ENCODE results near the gene CACNA1H.
"Not testable (repeated sequence)": the region's sequence is repeated elsewhere in the genome, so short reads cannot be mapped to it uniquely, and the experiment has no call there.

CACNA1H gene

GRCh38 chr16:1264345-1265089 lies 111.6 kb downstream of the CACNA1H start:
- Histone ChIP-seq H3K4me3 (ENCODE audit: low read depth in 1 of 2, low read length in 1 of 2) (no peak overlapping the region), H3K27ac (no peak overlapping the region), H3K27me3 (peaks cover 39% of the 10 kb centered on the region), H3K4me1 (ENCODE audit: control insufficient read depth in 1 of 2, insufficient read depth in 1 of 2, low read depth in 1 of 2, low read length in 1 of 2) (no peaks in the 10 kb centered on the region), H3K9me3 (no peaks in the 10 kb centered on the region), H3K36me3 (no peaks in the 10 kb centered on the region)
- TF ChIP-seq CTCF (IDR thresholded peaks at IDR 0.05), result no peak

- no peak for TF ChIP-seq CTCF (IDR thresholded peaks at IDR 0.05)
- Histone ChIP-seq H3K27ac (no peak overlapping the region), H3K4me1 (ENCODE audit: control insufficient read depth in 1 of 2, insufficient read depth in 1 of 2, low read depth in 1 of 2, low read length in 1 of 2) (no peaks in the 10 kb centered on the region), H3K27me3 (peaks cover 32% of the 10 kb centered on the region), H3K4me3 (ENCODE audit: low read depth in 1 of 2, low read length in 1 of 2) (no peak overlapping the region), H3K36me3 (no peaks in the 10 kb centered on the region), H3K9me3 (no peaks in the 10 kb centered on the region)
Observed at GRCh38 chr16:1265090-1265630, 112.3 kb downstream of the CACNA1H start.

DNA sequence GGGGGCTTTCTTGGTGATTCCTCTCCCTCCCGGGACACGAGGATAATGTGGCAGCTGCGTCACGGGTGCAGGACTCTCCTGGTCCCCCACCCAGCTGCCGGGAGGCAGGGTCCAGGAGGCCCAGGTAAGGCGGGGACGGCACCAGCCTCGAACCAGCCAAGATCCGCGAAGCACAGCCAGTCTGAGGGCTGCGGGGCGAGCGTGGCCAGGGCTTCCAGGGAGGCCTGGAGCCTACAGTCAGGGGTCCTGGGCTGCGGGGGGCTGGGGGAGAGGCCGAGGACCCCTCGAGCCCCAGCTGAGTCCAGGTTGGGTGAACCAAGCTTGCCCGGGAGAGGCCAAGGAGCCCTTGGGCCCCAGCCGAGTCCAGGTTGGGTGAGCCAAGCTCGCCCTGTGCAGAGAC lies 112.9 kb downstream of the CACNA1H start:
- Histone ChIP-seq H3K4me3 (ENCODE audit: low read depth in 1 of 2, low read length in 1 of 2) (no peak overlapping the region), H3K27ac (no peak overlapping the region), H3K9me3 (no peaks in the 10 kb centered on the region), H3K27me3 (peaks cover 26% of the 10 kb centered on the region), H3K4me1 (ENCODE audit: control insufficient read depth in 1 of 2, insufficient read depth in 1 of 2, low read depth in 1 of 2, low read length in 1 of 2) (no peaks in the 10 kb centered on the region), H3K36me3 (no peaks in the 10 kb centered on the region)
- TF ChIP-seq CTCF (IDR thresholded peaks at IDR 0.05), result no peak

DNA sequence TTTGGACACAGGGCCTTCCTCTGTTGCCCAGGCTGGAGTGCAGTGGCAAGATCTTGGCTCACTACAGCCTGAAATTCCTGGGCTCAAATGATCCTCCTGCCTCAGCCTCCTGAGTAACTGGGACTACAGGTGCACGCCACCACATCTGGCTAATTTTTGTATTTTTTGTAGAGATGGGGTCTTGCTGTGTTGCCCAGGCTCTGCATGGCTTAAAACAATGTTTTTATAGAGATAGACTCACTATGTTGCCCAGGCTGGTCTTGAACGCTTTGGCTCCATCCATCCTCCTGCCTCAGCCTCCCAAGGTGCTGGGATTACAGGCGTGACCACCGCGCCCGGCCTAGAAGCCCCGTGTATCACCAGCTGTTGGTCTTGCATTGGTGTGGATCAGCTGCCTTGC lies 116.5 kb downstream of the CACNA1H start:
- H3K27me3 ChIP-seq, result peaks cover 11% of the 10 kb centered on the region
- H3K27ac ChIP-seq, result not testable (repeated sequence)

GRCh38 chr16:1271380-1271723 lies 118.4 kb downstream of the CACNA1H start:
- H3K27me3 ChIP-seq, result peaks cover 19% of the 10 kb centered on the region
- H3K36me3 ChIP-seq, result no peaks in the 10 kb centered on the region
- no peaks in the 10 kb centered on the region for H3K9me3 ChIP-seq
- no peak overlapping the region for H3K27ac ChIP-seq
- H3K4me1 ChIP-seq (ENCODE audit: control insufficient read depth in 1 of 2, insufficient read depth in 1 of 2, low read depth in 1 of 2, low read length in 1 of 2), result no peaks in the 10 kb centered on the region
- TF ChIP-seq CTCF (IDR thresholded peaks at IDR 0.05), result no peak
- no peak overlapping the region for H3K4me3 ChIP-seq (ENCODE audit: low read depth in 1 of 2, low read length in 1 of 2)

More for the DNA sequence above, 116.5 kb downstream of the CACNA1H start:
- not testable (repeated sequence) for H3K4me3 ChIP-seq (ENCODE audit: low read depth in 1 of 2, low read length in 1 of 2); H3K9me3 ChIP-seq; H3K36me3 ChIP-seq; H3K4me1 ChIP-seq (ENCODE audit: control insufficient read depth in 1 of 2, insufficient read depth in 1 of 2, low read depth in 1 of 2, low read length in 1 of 2)

Data from neutrophil (primary cell).